ENCODE measurements around the gene ACOT7.

GRCh38 chr1:6440198-6441126, 46.9 kb upstream of the ACOT7 start:
- TF ChIP-seq, protein P1, sequence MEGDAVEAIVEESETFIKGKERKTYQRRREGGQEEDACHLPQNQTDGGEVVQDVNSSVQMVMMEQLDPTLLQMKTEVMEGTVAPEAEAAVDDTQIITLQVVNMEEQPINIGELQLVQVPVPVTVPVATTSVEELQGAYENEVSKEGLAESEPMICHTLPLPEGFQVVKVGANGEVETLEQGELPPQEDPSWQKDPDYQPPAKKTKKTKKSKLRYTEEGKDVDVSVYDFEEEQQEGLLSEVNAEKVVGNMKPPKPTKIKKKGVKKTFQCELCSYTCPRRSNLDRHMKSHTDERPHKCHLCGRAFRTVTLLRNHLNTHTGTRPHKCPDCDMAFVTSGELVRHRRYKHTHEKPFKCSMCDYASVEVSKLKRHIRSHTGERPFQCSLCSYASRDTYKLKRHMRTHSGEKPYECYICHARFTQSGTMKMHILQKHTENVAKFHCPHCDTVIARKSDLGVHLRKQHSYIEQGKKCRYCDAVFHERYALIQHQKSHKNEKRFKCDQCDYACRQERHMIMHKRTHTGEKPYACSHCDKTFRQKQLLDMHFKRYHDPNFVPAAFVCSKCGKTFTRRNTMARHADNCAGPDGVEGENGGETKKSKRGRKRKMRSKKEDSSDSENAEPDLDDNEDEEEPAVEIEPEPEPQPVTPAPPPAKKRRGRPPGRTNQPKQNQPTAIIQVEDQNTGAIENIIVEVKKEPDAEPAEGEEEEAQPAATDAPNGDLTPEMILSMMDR (conservative IDR thresholded peaks at IDR 0.05; ENCODE audit: low read depth, low read length): peak; percentile 53
- no peak for TF ChIP-seq EZH2phosphoT487 (IDR thresholded peaks at IDR 0.05; ENCODE audit: borderline replicate concordance, low read length)
- TF ChIP-seq EZH2 (IDR thresholded peaks at IDR 0.05; ENCODE audit: low read length, unreplicated experiment): no peak

Data from PC-3 (cell line).